ENCODE measurements around the gene CCDC51.

- TF ChIP-seq POLR2A (IDR thresholded peaks at IDR 0.05), result no peak
- TF ChIP-seq CTCF (IDR thresholded peaks at IDR 0.05), result no peak
- TF ChIP-seq EP300 (IDR thresholded peaks at IDR 0.05), result no peak
- TF ChIP-seq POLR2AphosphoS5 (IDR thresholded peaks at IDR 0.05), result no peak
Measured at GRCh38 chr3:48422272-48422671, 17.6 kb downstream of the CCDC51 start.

All from suprapubic skin (tissue), 4 donors.